A549 (cell line): ENCODE data around the gene GNPDA1. TPM values are rescaled to one million over a fixed set of nuclear protein-coding genes. Genes with fewer than 3 reads are reported as not detected.

Source experiments
- ATAC-seq, 2 experiments: fragments of 200-7000 bp in 1 of 2; fragments of >200 bp in 1 of 2; cut with Nextera tagmentation in 1 of 2; cut with Tn5 transposase in 1 of 2; 3 replicates each; pipeline versions ENCODE4 v1.8.0 to v1.9.1; 2018 to 2020; ENCODE audit warnings: mild to moderate bottlenecking in 1 of 2, moderate library complexity in 1 of 2
- CTCF ChIA-PET: fragments of 300-600 bp; sonication (Branson Sonifier 250); formaldehyde crosslinking; extraction: SDS; loops from one replicate; lab custom pipeline; 2021; ENCODE audit warnings: antibody characterized with exemption, inconsistent platforms; lab: Yijun Ruan, JAX
- POLR2A ChIA-PET: fragments of 350-600 bp; formaldehyde crosslinking; extraction: SDS; loops from one replicate; lab custom pipeline; 2021; ENCODE audit warnings: antibody characterized with exemption, inconsistent platforms; lab: Yijun Ruan, JAX
- DNase-seq, 2 experiments: peaks; one replicate each; pipeline versions ENCODE4 v3.0.0 to v3.0.0-alpha.2; 2011 to 2016; ENCODE audit warnings: low read depth in 1 of 2, low spot score in 1 of 2
- FAIRE-seq: peaks from 2 replicates; lab custom pipeline; 2011; peaks lifted over from hg19 to GRCh38; lab: Jason Lieb, UNC
- H3K27ac ChIP-seq, 2 experiments: fragments of >200 bp; sonication (Bioruptor Twin); formaldehyde crosslinking; 3 replicates each; pipeline ENCODE4 v1.5.1; 2016 to 2017
- H3K4me1 ChIP-seq: fragments of >200 bp; sonication (Bioruptor Twin); formaldehyde crosslinking; 3 replicates; pipeline ENCODE4 v1.6.1; 2016
- H3K4me2 ChIP-seq: fragments of >200 bp; sonication (Bioruptor Twin); formaldehyde crosslinking; 3 replicates; pipeline ENCODE4 v1.6.1; 2016
- H3K4me3 ChIP-seq: fragments of >200 bp; sonication (Bioruptor Twin); formaldehyde crosslinking; 3 replicates; pipeline ENCODE4 v1.5.1; 2016
- H3K9me3 ChIP-seq: fragments of >200 bp; sonication (Bioruptor Twin); formaldehyde crosslinking; 3 replicates; pipeline ENCODE4 v1.6.1; 2016
- BHLHE40 ChIP-seq: IDR thresholded peaks from 2 replicates; pipeline ENCODE4 v1.6.1; 2012; ENCODE audit warnings: low read depth, low read length, inconsistent platforms
- CBX2 ChIP-seq: fragments of 200-600 bp; sonication (generic); IDR thresholded peaks from 2 replicates; pipeline ENCODE4 v1.6.1; 2016; ENCODE audit warnings: low read depth, mild to moderate bottlenecking, borderline replicate concordance
- CBX8 ChIP-seq: fragments of 200-600 bp; sonication (generic); IDR thresholded peaks from 2 replicates; pipeline ENCODE4 v1.6.1; 2016
- CTCF ChIP-seq: fragments of >200 bp; sonication (Bioruptor Twin); formaldehyde crosslinking; IDR thresholded peaks from 3 replicates; pipeline ENCODE4 v1.5.1; 2016
- EHF ChIP-seq: fragments of 250-450 bp; sonication (Bioruptor Pico); IDR thresholded peaks from 2 replicates; pipeline ENCODE4 v1.5.0; 2020; ENCODE audit warnings: mild to moderate bottlenecking
- ESRRA ChIP-seq: fragments of 150-350 bp; IDR thresholded peaks from 2 replicates; pipeline ENCODE4 v1.6.1; 2014; ENCODE audit warnings: mild to moderate bottlenecking, low read length, borderline replicate concordance
- FOSL2 ChIP-seq, 2 experiments: fragments of 450-650 bp in 1 of 2; fragments of >200 bp in 1 of 2; sonication (Bioruptor Twin) in 1 of 2; formaldehyde crosslinking; IDR thresholded peaks; 2 replicates each; pipeline versions ENCODE4 v1.5.0 to v1.6.1; 2016 to 2020; ENCODE audit warnings: mild to moderate bottlenecking in 1 of 2, moderate library complexity in 1 of 2
- FOXS1 ChIP-seq: fragments of 250-450 bp; sonication (Bioruptor Pico); IDR thresholded peaks from 2 replicates; pipeline ENCODE4 v1.5.0; 2020; ENCODE audit warnings: mild to moderate bottlenecking, moderate library complexity
- HES2 ChIP-seq: fragments of >200 bp; sonication (Bioruptor Twin); formaldehyde crosslinking; IDR thresholded peaks from 2 replicates; pipeline ENCODE4 v1.6.1; 2016
- HOXA7 ChIP-seq: fragments of 250-450 bp; sonication (Bioruptor Pico); IDR thresholded peaks from 2 replicates; pipeline ENCODE4 v1.5.0; 2020; ENCODE audit warnings: mild to moderate bottlenecking, moderate library complexity
- HOXB13 ChIP-seq: fragments of 250-450 bp; sonication (Bioruptor Pico); IDR thresholded peaks from 2 replicates; pipeline ENCODE4 v1.5.0; 2020; ENCODE audit warnings: low read depth, mild to moderate bottlenecking, moderate library complexity
- NPAS2 ChIP-seq: fragments of 250-450 bp; sonication (Bioruptor Pico); IDR thresholded peaks from 2 replicates; pipeline ENCODE4 v1.8.0; 2022; ENCODE audit warnings: mild to moderate bottlenecking, moderate library complexity, borderline replicate concordance
- SMC3 ChIP-seq: fragments of >200 bp; sonication (Bioruptor Twin); formaldehyde crosslinking; IDR thresholded peaks from 3 replicates; pipeline ENCODE4 v1.6.1; 2018; ENCODE audit warnings: inconsistent platforms
- TFCP2L1 ChIP-seq: fragments of 250-450 bp; sonication (Bioruptor Pico); IDR thresholded peaks from 2 replicates; pipeline ENCODE4 v1.5.0; 2021; ENCODE audit warnings: mild to moderate bottlenecking
- ZC3H11A ChIP-seq: fragments of 450-650 bp; IDR thresholded peaks from 2 replicates; pipeline ENCODE4 v1.6.1; 2014; ENCODE audit warnings: antibody characterized with exemption, mild to moderate bottlenecking
- ZSCAN20 ChIP-seq: fragments of 250-450 bp; sonication (Bioruptor Pico); IDR thresholded peaks from 2 replicates; pipeline ENCODE4 v1.8.0; 2022; ENCODE audit warnings: mild to moderate bottlenecking, moderate library complexity
- WGBS: methylation state at CpG from one replicate; pipeline ENCODE4 v1.1.6; 2017; ENCODE audit errors: missing lambda C conversion rate; 5-methylcytosine and 5-hydroxymethylcytosine counted together
- polyA plus RNA-seq, 4 experiments: library from polyadenylated mRNA; depleted of rRNA in 3 of 4; stranded (reverse); fragments of >200 nt; fragmentation: RNase III in 1 of 4; extraction: RNeasy Plus Mini Kit Qiagen cat#74134 plus additional on column Dnase treatment in 1 of 4; gene quantifications; 2 replicates in 3 of 4; 3 replicates in 1 of 4; pipeline ENCODE4 v1.2.3, GENCODE V29; 2011 to 2017
- TF ChIP-seq, protein P1 (sequence below): fragments of >200 bp; sonication (Bioruptor Twin); formaldehyde crosslinking; IDR thresholded peaks from 3 replicates; pipeline ENCODE4 v1.6.1; 2016
- TF ChIP-seq, protein P2 (sequence below): fragments of 200-600 bp; sonication (generic); IDR thresholded peaks from 2 replicates; pipeline ENCODE4 v1.6.1; 2016; ENCODE audit warnings: antibody characterized with exemption, mild to moderate bottlenecking, moderate library complexity

Gene GNPDA1
- polyA plus RNA-seq, 2 of the 4 experiments (the other 2 are of a cell fraction): 17.1 to 53.2 TPM

DNA sequence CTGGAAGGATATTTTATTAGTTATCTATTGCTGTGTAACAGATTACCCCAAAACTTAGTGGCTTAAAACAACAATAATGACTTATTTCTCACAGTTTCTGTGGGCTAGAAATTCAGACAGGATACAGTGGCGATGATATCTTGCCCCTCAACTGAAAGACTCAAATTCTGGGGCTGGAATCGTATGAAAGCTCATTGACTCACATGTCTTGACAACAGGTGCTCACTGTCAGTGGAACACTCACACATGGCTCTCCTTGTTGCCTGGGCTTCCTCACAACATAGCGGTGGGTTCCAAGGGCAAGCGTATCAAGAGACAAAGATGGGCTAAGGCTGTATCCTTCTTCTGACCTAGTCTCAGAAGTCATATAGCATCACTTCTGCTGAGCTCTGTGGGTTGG, 3.7 kb upstream of the GNPDA1 start:
- POLR2A ChIA-PET: interaction anchor here (0.8 to 4.9 kb wide), 2 partner anchors 8 to 47 kb away, joined by 4 to 19 read pairs; partner anchors contain the start of gene RNF14
- 87% methylated on average over 4 of the region's 4 CpGs for whole genome bisulfite sequencing
- no peak overlapping the region for H3K4me3 ChIP-seq
- peaks cover 39% of the 10 kb centered on the region for H3K4me1 ChIP-seq
- FAIRE-seq (no peak), DNase-seq (no peak), ATAC-seq (no peak)
- peak overlapping the region; percentile 22; the same call in 1 of the 3 replicates for H3K4me2 ChIP-seq
- CTCF ChIA-PET: interaction anchor here (0.7 to 13.0 kb wide), 13 partner anchors 8 to 696 kb away, joined by 3 to 97 read pairs (median 5); partner anchors contain the start of gene RNF14
- TF ChIP-seq CBX8 (no peak), ZC3H11A (no peak), SMC3 (no peak), CBX2 (no peak), EHF (CRISPR knock-in tag) (no peak), HES2 (no peak), ZSCAN20 (CRISPR knock-in tag) (no peak), CTCF (no peak), NPAS2 (CRISPR knock-in tag) (no peak), HOXA7 (CRISPR knock-in tag) (no peak), FOSL2 (IDR thresholded peaks at IDR 0.05) (no peak), FOSL2 (CRISPR knock-in tag; IDR thresholded peaks at IDR 0.05) (no peak), ESRRA (no peak), HOXB13 (CRISPR knock-in tag) (no peak), FOXS1 (no peak), BHLHE40 (no peak), TFCP2L1 (CRISPR knock-in tag) (no peak)
- TF ChIP-seq, protein P1, sequence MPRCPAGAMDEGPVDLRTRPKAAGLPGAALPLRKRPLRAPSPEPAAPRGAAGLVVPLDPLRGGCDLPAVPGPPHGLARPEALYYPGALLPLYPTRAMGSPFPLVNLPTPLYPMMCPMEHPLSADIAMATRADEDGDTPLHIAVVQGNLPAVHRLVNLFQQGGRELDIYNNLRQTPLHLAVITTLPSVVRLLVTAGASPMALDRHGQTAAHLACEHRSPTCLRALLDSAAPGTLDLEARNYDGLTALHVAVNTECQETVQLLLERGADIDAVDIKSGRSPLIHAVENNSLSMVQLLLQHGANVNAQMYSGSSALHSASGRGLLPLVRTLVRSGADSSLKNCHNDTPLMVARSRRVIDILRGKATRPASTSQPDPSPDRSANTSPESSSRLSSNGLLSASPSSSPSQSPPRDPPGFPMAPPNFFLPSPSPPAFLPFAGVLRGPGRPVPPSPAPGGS: no peak
- TF ChIP-seq, protein P2, sequence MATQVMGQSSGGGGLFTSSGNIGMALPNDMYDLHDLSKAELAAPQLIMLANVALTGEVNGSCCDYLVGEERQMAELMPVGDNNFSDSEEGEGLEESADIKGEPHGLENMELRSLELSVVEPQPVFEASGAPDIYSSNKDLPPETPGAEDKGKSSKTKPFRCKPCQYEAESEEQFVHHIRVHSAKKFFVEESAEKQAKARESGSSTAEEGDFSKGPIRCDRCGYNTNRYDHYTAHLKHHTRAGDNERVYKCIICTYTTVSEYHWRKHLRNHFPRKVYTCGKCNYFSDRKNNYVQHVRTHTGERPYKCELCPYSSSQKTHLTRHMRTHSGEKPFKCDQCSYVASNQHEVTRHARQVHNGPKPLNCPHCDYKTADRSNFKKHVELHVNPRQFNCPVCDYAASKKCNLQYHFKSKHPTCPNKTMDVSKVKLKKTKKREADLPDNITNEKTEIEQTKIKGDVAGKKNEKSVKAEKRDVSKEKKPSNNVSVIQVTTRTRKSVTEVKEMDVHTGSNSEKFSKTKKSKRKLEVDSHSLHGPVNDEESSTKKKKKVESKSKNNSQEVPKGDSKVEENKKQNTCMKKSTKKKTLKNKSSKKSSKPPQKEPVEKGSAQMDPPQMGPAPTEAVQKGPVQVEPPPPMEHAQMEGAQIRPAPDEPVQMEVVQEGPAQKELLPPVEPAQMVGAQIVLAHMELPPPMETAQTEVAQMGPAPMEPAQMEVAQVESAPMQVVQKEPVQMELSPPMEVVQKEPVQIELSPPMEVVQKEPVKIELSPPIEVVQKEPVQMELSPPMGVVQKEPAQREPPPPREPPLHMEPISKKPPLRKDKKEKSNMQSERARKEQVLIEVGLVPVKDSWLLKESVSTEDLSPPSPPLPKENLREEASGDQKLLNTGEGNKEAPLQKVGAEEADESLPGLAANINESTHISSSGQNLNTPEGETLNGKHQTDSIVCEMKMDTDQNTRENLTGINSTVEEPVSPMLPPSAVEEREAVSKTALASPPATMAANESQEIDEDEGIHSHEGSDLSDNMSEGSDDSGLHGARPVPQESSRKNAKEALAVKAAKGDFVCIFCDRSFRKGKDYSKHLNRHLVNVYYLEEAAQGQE: no peak
- peak overlapping the region in 1 of 2 experiments; percentile 7; a peak in 1 of 6 replicates for H3K27ac ChIP-seq
- H3K9me3 ChIP-seq: peaks cover 4% of the 10 kb centered on the region; the same call in 2 of the 3 replicates
